Measurements from ENCODE around the gene ASPDH.
"Not testable (repeated sequence)": the region's sequence is repeated elsewhere in the genome, so short reads cannot be mapped to it uniquely, and the experiment has no call there.

The ASPDH gene

GRCh38 chr19:50536662-50537305 lies 23.1 kb upstream of the ASPDH start:
- Histone ChIP-seq H3K27ac (no peak overlapping the region), H3K4me3 (no peak overlapping the region)
- intact Hi-C loops (cut with DNase I; ENCODE audit: low total_unique reads): loop anchor here (10.0 kb wide), 1 partner anchor 248 kb away; no protein-coding TSS in a partner anchor

GRCh38 chr19:50535672-50536187 lies 22.0 kb upstream of the ASPDH start:
- intact Hi-C loops (cut with DNase I; ENCODE audit: low total_unique reads): loop anchor here (10.0 kb wide), 1 partner anchor 249 kb away; no protein-coding TSS in a partner anchor
- no peak for TF ChIP-seq CTCF (IDR thresholded peaks at IDR 0.05)
- DNase-seq: no peak
- Histone ChIP-seq H3K27me3 (peaks cover 0 to 12% of the 10 kb centered on the region in 2 donors), H3K36me3 (no peaks in the 10 kb centered on the region), H3K4me3 (no peak overlapping the region), H3K27ac (no peak overlapping the region), H3K9me3 (peaks cover 0 to 14% (median 14%) of the 10 kb centered on the region in 3 donors), H3K4me1 (peaks cover 0 to 7% (median 0%) of the 10 kb centered on the region in 4 donors)

More at GRCh38 chr19:50536662-50537305, 23.1 kb upstream of the ASPDH start:
- no peak for DNase-seq
- Histone ChIP-seq H3K4me1 (peaks cover 0 to 7% (median 0%) of the 10 kb centered on the region in 4 donors), H3K9me3 (peaks cover 0 to 14% (median 14%) of the 10 kb centered on the region in 3 donors), H3K36me3 (no peaks in the 10 kb centered on the region), H3K27me3 (peaks cover 0 to 9% of the 10 kb centered on the region in 2 donors)
- TF ChIP-seq CTCF (IDR thresholded peaks at IDR 0.05): no peak

- H3K27ac ChIP-seq: no peak overlapping the region
- H3K4me1 ChIP-seq: peaks cover 0 to 7% (median 0%) of the 10 kb centered on the region in 4 donors
- no peak overlapping the region for H3K4me3 ChIP-seq
- peaks cover 0 to 14% (median 14%) of the 10 kb centered on the region in 3 donors for H3K9me3 ChIP-seq
- no peak for DNase-seq
- H3K36me3 ChIP-seq: no peaks in the 10 kb centered on the region
- intact Hi-C loops (cut with DNase I; ENCODE audit: low total_unique reads): loop anchor here (10.0 kb wide), 1 partner anchor 250 kb away; no protein-coding TSS in a partner anchor
- H3K27me3 ChIP-seq: peaks cover 0 to 19% of the 10 kb centered on the region in 2 donors
- TF ChIP-seq CTCF (IDR thresholded peaks at IDR 0.05): no peak
Measured at GRCh38 chr19:50534478-50534877, 20.8 kb upstream of the ASPDH start.

GRCh38 chr19:50532952-50533351 lies 19.2 kb upstream of the ASPDH start:
- H3K27me3 ChIP-seq: peaks cover 0 to 19% of the 10 kb centered on the region in 2 donors
- peaks cover 0 to 14% (median 14%) of the 10 kb centered on the region in 3 donors for H3K9me3 ChIP-seq
- no peak overlapping the region for H3K27ac ChIP-seq
- intact Hi-C loops (cut with DNase I; ENCODE audit: low total_unique reads): loop anchor here (10.0 kb wide), 1 partner anchor 252 kb away; no protein-coding TSS in a partner anchor
- DNase-seq: no peak
- H3K4me3 ChIP-seq: no peak overlapping the region
- no peak for TF ChIP-seq CTCF (IDR thresholded peaks at IDR 0.05)
- no peaks in the 10 kb centered on the region for H3K36me3 ChIP-seq
- no peaks in the 10 kb centered on the region for H3K4me1 ChIP-seq

GRCh38 chr19:50531171-50531612 lies 17.5 kb upstream of the ASPDH start:
- H3K4me3 ChIP-seq: no peak overlapping the region
- H3K36me3 ChIP-seq: no peaks in the 10 kb centered on the region
- TF ChIP-seq CTCF (IDR thresholded peaks at IDR 0.05): no peak
- H3K9me3 ChIP-seq: peaks cover 0 to 14% (median 14%) of the 10 kb centered on the region in 3 donors
- no peaks in the 10 kb centered on the region for H3K4me1 ChIP-seq
- H3K27me3 ChIP-seq: peaks cover 0 to 14% of the 10 kb centered on the region in 2 donors
- DNase-seq: no peak
- H3K27ac ChIP-seq: no peak overlapping the region
- intact Hi-C loops (cut with DNase I; ENCODE audit: low total_unique reads): loop anchor here (10.0 kb wide), 1 partner anchor 254 kb away; no protein-coding TSS in a partner anchor

GRCh38 chr19:50528052-50528451 lies 14.3 kb upstream of the ASPDH start:
- intact Hi-C loops (cut with DNase I; ENCODE audit: low total_unique reads): not testable (repeated sequence)
- H3K27me3 ChIP-seq: peaks cover 0 to 14% of the 10 kb centered on the region in 2 donors

More at GRCh38 chr19:50528052-50528451, 14.3 kb upstream of the ASPDH start:
- H3K4me3 ChIP-seq, H3K4me1 ChIP-seq, H3K27ac ChIP-seq, H3K9me3 ChIP-seq, H3K36me3 ChIP-seq, DNase-seq: not testable (repeated sequence)
